ENCODE measurements around the gene LDLRAD4.

Gene LDLRAD4

DNA sequence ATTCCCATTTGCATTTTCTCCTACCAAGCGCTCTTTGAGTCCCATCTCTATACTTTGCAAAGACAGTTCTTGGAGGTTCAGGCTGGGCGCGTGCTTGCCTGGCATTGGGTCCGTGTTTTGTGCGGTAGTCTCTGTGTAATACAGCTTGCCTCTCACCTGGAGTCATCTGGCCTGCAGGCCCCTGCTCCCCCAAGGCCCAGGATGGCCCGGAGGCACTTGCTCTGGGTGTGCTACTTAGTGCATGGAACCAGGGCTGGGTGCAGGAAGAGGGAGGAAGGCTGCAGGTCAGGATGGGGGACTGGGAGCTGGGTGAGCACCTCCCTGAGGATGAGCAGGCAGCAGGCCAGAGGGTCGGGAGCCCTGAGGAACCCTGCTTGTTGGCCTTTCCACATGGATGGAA lies 220.9 kb downstream of the LDLRAD4 start:
- H3K4me3 ChIP-seq (ENCODE audit: low read depth, low read length) = no peak overlapping the region

DNA sequence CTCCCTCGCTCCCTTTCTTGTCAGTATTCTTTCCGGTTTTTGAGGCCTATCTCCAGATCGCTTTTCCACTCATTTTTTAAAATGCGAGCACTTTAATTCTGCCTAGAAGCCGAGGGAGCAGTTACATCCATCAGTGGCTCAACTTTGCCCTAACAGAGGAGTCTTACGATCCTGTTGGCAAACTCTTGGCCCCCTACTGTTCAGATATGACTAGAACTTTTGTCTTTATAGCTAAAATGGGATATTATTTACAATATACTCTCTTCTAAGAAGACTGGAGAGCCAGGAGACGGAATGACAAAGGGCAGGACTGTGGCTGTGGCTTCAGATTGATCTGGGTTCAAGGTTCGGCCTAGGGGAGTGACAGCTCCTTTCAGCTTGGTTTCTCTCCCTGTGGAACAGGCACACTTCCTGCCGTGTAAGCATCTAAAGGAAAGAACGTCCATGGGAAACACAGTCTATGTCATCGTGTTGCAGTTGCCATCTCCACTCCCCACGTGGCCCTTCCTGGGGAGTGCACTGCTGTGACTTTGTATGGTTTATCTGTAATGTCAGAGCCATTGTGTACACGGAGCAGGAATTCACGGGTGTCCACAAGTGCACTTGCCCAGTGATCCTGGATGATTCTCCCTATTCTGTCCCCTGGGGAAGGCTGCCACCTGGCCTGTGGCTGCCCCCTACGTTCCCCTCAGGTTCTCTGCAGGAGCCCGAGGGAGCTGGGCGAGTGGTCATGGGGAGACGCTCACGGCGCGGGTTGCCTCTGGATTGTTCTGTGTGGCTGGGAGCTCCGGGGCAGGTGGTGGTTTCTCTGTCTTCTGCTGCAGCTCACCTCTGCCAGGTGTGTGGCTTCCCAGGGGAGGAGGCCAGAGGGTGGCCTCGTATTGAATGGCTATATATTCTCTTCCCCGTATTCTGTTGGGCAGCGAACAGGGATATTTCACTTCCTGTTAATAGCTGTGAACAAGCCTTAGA lies 222.0 kb downstream of the LDLRAD4 start:
- Histone ChIP-seq H3K27me3 (ENCODE audit: insufficient read depth, low read depth, severe bottlenecking) (no peaks in the 10 kb centered on the region), H3K36me3 (no peaks in the 10 kb centered on the region), H3K9me3 (ENCODE audit: severe bottlenecking) (no peaks in the 10 kb centered on the region), H3K27ac (no peak overlapping the region), H3K4me3 (ENCODE audit: low read depth, low read length) (no peak overlapping the region)
- DNase-seq = peak; percentile 5
- TF ChIP-seq, protein P1, sequence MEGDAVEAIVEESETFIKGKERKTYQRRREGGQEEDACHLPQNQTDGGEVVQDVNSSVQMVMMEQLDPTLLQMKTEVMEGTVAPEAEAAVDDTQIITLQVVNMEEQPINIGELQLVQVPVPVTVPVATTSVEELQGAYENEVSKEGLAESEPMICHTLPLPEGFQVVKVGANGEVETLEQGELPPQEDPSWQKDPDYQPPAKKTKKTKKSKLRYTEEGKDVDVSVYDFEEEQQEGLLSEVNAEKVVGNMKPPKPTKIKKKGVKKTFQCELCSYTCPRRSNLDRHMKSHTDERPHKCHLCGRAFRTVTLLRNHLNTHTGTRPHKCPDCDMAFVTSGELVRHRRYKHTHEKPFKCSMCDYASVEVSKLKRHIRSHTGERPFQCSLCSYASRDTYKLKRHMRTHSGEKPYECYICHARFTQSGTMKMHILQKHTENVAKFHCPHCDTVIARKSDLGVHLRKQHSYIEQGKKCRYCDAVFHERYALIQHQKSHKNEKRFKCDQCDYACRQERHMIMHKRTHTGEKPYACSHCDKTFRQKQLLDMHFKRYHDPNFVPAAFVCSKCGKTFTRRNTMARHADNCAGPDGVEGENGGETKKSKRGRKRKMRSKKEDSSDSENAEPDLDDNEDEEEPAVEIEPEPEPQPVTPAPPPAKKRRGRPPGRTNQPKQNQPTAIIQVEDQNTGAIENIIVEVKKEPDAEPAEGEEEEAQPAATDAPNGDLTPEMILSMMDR (IDR thresholded peaks at IDR 0.05; ENCODE audit: low read depth, low read length) = no peak

More for the DNA sequence above, 220.9 kb downstream of the LDLRAD4 start:
- Histone ChIP-seq H3K27ac (no peak overlapping the region), H3K36me3 (no peaks in the 10 kb centered on the region), H3K9me3 (ENCODE audit: severe bottlenecking) (no peaks in the 10 kb centered on the region), H3K27me3 (ENCODE audit: insufficient read depth, low read depth, severe bottlenecking) (no peaks in the 10 kb centered on the region)
- TF ChIP-seq, protein P1 (IDR thresholded peaks at IDR 0.05; ENCODE audit: low read depth, low read length) = no peak
- no peak for DNase-seq

DNA sequence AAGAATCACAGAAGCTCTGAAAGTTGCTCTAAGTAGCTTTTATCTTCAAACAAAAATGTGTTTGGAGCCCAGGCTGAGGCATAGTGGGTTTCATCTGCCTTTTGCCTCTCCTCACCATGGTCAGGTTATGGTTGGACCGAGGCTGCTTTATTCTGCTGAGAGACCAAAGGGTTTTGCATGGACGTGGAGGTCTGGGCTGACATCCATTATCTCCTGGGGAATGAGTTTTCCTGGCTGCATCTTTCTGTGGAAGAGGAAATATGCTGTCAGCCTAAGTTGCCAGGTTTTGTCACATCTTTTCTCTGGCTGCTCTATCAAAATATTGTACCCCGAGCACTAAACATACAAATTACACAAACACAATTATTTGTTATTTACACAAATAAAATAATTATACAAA lies 223.2 kb downstream of the LDLRAD4 start:
- TF ChIP-seq, protein P1 (IDR thresholded peaks at IDR 0.05; ENCODE audit: low read depth, low read length) = no peak
- DNase-seq = no peak
- Histone ChIP-seq H3K27me3 (ENCODE audit: insufficient read depth, low read depth, severe bottlenecking) (no peaks in the 10 kb centered on the region), H3K4me3 (ENCODE audit: low read depth, low read length) (no peak overlapping the region), H3K27ac (no peak overlapping the region), H3K9me3 (ENCODE audit: severe bottlenecking) (no peaks in the 10 kb centered on the region), H3K36me3 (no peaks in the 10 kb centered on the region)

DNA sequence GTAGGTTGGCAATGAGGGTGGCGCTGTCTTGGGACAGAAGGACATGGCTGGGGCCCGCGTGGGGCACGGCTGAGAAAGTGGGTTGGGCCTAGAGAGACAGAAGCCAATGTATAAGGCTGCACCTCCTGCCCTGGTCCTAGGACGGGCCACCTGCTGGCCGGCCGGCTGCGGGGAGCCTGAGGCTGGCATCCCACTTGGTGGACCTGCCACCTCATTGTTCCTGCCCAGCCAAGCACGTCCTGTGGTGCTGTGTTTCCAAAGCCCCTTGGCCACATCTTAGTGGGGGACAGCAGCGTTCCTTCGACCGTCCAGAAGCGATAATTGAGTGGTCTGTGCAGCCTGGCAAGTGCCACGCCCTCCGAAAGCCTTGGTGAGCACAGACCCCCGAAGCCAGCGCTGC lies 223.9 kb downstream of the LDLRAD4 start:
- TF ChIP-seq, protein P1 (IDR thresholded peaks at IDR 0.05; ENCODE audit: low read depth, low read length) = 0 out of 2 replicates have a peak, but pooled peaks have one; percentile 12
- no peak for DNase-seq
- Histone ChIP-seq H3K9me3 (ENCODE audit: severe bottlenecking) (no peaks in the 10 kb centered on the region), H3K27ac (no peak overlapping the region), H3K27me3 (ENCODE audit: insufficient read depth, low read depth, severe bottlenecking) (no peaks in the 10 kb centered on the region), H3K36me3 (no peaks in the 10 kb centered on the region), H3K4me3 (ENCODE audit: low read depth, low read length) (no peak overlapping the region)

DNA sequence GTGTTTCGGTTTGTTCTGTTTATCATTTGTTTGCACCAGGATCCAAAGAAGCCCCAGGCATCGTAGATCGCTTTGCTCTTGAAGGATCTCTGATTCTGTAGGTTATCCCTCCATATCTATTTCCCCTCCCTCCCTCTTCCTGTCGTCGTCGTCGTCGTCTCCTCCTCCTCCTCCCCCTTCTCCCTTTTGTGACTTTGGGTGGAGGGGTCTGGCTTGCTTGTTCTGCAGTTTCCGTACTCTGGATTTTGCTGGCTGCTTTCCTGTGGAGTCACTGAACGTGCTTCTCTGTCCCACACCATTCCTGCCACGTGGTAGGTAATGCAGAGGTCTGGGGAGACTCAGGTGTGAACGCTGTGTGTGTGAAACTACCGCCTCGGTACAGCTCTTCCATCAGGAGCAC lies 225.0 kb downstream of the LDLRAD4 start:
- Histone ChIP-seq H3K4me3 (ENCODE audit: low read depth, low read length) (no peak overlapping the region), H3K27ac (no peak overlapping the region), H3K27me3 (ENCODE audit: insufficient read depth, low read depth, severe bottlenecking) (no peaks in the 10 kb centered on the region), H3K36me3 (no peaks in the 10 kb centered on the region), H3K9me3 (ENCODE audit: severe bottlenecking) (no peaks in the 10 kb centered on the region)
- DNase-seq = no peak
- TF ChIP-seq, protein P1 (IDR thresholded peaks at IDR 0.05; ENCODE audit: low read depth, low read length) = no peak

Measured in WERI-Rb-1 (cell line).